ENCODE data around the gene DGKD. TPM values are rescaled to one million over a fixed set of nuclear protein-coding genes. Genes with fewer than 3 reads are reported as not detected.
"Not testable (repeated sequence)": the region's sequence is repeated elsewhere in the genome, so short reads cannot be mapped to it uniquely, and the experiment has no call there.

Gene DGKD
- total and polyA plus RNA-seq, 4 donors = 8.9 to 250 (median 68.3) TPM

DNA sequence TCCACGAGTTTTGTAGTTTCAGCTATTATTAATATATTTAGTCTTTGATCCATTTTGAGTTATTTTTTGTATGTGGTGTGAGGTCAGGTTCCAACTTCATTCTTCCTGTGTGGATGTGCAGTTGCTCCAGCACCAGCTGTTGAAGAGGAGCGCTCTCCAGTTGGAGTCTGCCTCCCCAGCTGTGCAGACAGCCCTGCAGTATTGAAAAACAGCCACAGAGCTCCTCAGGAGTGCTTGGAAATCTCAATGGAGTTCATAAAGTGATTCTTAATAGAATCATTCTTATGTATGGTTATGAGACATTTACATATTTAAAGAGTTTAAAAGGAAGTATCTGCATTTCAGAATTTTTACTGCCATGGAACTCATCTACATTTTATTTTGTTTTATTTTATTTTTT, 17.3 kb downstream of the DGKD start:
- H3K27ac ChIP-seq (ENCODE audit: low read depth in 1 of 2, low read length in 2 of 2) = no peak overlapping the region
- no peaks in the 10 kb centered on the region for H3K36me3 ChIP-seq (ENCODE audit: control insufficient read depth in 1 of 2, insufficient read depth in 2 of 2, low read length in 1 of 2)
- no peak overlapping the region for H3K4me3 ChIP-seq (ENCODE audit: low read length in 2 of 2)
- 79 to 82% methylated on average over 2 of the region's 2 CpGs for WGBS, 2 donors
- ATAC-seq (ENCODE audit: low FRiP score) (no peak), DNase-seq (no peak)
- H3K4me1 ChIP-seq (ENCODE audit: control insufficient read depth in 1 of 2, insufficient read depth in 2 of 2, low read length in 2 of 2) = peaks cover 0 to 7% of the 10 kb centered on the region in 2 donors
- intact Hi-C loops (cut with DNase I) = no loop called here
- no peaks in the 10 kb centered on the region for H3K27me3 ChIP-seq (ENCODE audit: control insufficient read depth in 1 of 2, insufficient read depth in 2 of 2, low read length in 1 of 2)
- H3K9me3 ChIP-seq (ENCODE audit: control insufficient read depth, low read length) = no peaks in the 10 kb centered on the region

GRCh38 chr2:233372855-233373254, 18.6 kb downstream of the DGKD start:
- Histone ChIP-seq H3K27me3 (ENCODE audit: control insufficient read depth in 1 of 2, insufficient read depth in 2 of 2, low read length in 1 of 2) (no peaks in the 10 kb centered on the region), H3K4me3 (ENCODE audit: low read length in 2 of 2) (no peak overlapping the region), H3K27ac (ENCODE audit: low read depth in 1 of 2, low read length in 2 of 2) (peak overlapping the region in 1 of 2 donors; percentile 30), H3K9me3 (ENCODE audit: control insufficient read depth, low read length) (no peaks in the 10 kb centered on the region), H3K4me1 (ENCODE audit: control insufficient read depth in 1 of 2, insufficient read depth in 2 of 2, low read length in 2 of 2) (peaks cover 0 to 7% of the 10 kb centered on the region in 2 donors), H3K36me3 (ENCODE audit: control insufficient read depth in 1 of 2, insufficient read depth in 2 of 2, low read length in 1 of 2) (no peaks in the 10 kb centered on the region)
- intact Hi-C loops (cut with DNase I) = no loop called here
- DNase-seq = no peak
- 57 to 66% methylated on average over 8 of the region's 8 CpGs for WGBS, 2 donors
- no peak for ATAC-seq (ENCODE audit: low FRiP score)

DNA sequence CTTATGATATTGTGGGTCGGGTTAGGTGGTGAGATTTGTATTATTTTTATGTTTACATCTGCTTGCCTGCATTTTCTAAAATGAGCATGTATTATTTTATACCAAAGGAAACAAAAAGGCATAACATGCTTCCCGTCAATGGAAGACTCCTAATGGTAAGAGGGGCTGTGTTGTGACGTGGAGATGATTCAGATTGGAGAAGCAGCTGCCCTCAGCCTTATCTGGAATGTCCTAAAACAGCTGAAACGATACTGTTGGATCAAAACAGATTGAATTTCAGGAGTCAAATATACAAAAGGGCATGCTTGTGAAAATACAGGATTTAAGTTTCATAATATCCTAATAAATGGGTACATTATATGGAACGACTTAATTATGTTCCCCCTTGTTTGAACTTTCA, 19.0 kb downstream of the DGKD start:
- H3K4me1 ChIP-seq (ENCODE audit: control insufficient read depth in 1 of 2, insufficient read depth in 2 of 2, low read length in 2 of 2) = peaks cover 0 to 7% of the 10 kb centered on the region in 2 donors

GRCh38 chr2:233374776-233375175, 20.5 kb downstream of the DGKD start:
- H3K27ac ChIP-seq (ENCODE audit: low read depth in 1 of 2, low read length in 2 of 2); DNase-seq; intact Hi-C loops (cut with DNase I); H3K4me3 ChIP-seq (ENCODE audit: low read length in 2 of 2); H3K4me1 ChIP-seq (ENCODE audit: control insufficient read depth in 1 of 2, insufficient read depth in 2 of 2, low read length in 2 of 2); H3K36me3 ChIP-seq (ENCODE audit: control insufficient read depth in 1 of 2, insufficient read depth in 2 of 2, low read length in 1 of 2); ATAC-seq (ENCODE audit: low FRiP score); H3K27me3 ChIP-seq (ENCODE audit: control insufficient read depth in 1 of 2, insufficient read depth in 2 of 2, low read length in 1 of 2); H3K9me3 ChIP-seq (ENCODE audit: control insufficient read depth, low read length): not testable (repeated sequence)
- WGBS, 2 donors = 92 to 93% methylated on average over 11 of the region's 11 CpGs

More for the DNA sequence above, 19.0 kb downstream of the DGKD start:
- H3K27ac ChIP-seq (ENCODE audit: low read depth in 1 of 2, low read length in 2 of 2) = peak overlapping the region in 1 of 2 donors; percentile 30
- no peak overlapping the region for H3K4me3 ChIP-seq (ENCODE audit: low read length in 2 of 2)
- intact Hi-C loops (cut with DNase I) = no loop called here
- DNase-seq = no peak
- H3K36me3 ChIP-seq (ENCODE audit: control insufficient read depth in 1 of 2, insufficient read depth in 2 of 2, low read length in 1 of 2) = no peaks in the 10 kb centered on the region
- H3K9me3 ChIP-seq (ENCODE audit: control insufficient read depth, low read length) = no peaks in the 10 kb centered on the region
- WGBS, 2 donors = 73 to 77% methylated on average over 5 of the region's 5 CpGs
- no peaks in the 10 kb centered on the region for H3K27me3 ChIP-seq (ENCODE audit: control insufficient read depth in 1 of 2, insufficient read depth in 2 of 2, low read length in 1 of 2)
- ATAC-seq (ENCODE audit: low FRiP score) = no peak

GRCh38 chr2:233375490-233376314, 21.4 kb downstream of the DGKD start:
- 77 to 86% methylated on average over 10 of the region's 10 CpGs for WGBS, 2 donors
- ATAC-seq (ENCODE audit: low FRiP score) = no peak

GRCh38 chr2:233379034-233379433, 24.7 kb downstream of the DGKD start:
- Histone ChIP-seq H3K9me3 (ENCODE audit: control insufficient read depth, low read length) (no peaks in the 10 kb centered on the region), H3K27ac (ENCODE audit: low read depth in 1 of 2, low read length in 2 of 2) (no peak overlapping the region), H3K36me3 (ENCODE audit: control insufficient read depth in 1 of 2, insufficient read depth in 2 of 2, low read length in 1 of 2) (no peaks in the 10 kb centered on the region), H3K4me1 (ENCODE audit: control insufficient read depth in 1 of 2, insufficient read depth in 2 of 2, low read length in 2 of 2) (no peaks in the 10 kb centered on the region), H3K4me3 (ENCODE audit: low read length in 2 of 2) (no peak overlapping the region), H3K27me3 (ENCODE audit: control insufficient read depth in 1 of 2, insufficient read depth in 2 of 2, low read length in 1 of 2) (no peaks in the 10 kb centered on the region)
- DNase-seq (no peak), ATAC-seq (ENCODE audit: low FRiP score) (no peak)
- WGBS, 2 donors = 83% methylated on average over 6 of the region's 6 CpGs
- intact Hi-C loops (cut with DNase I) = no loop called here

More at GRCh38 chr2:233375490-233376314, 21.4 kb downstream of the DGKD start:
- DNase-seq = no peak
- Histone ChIP-seq H3K27me3 (ENCODE audit: control insufficient read depth in 1 of 2, insufficient read depth in 2 of 2, low read length in 1 of 2) (no peaks in the 10 kb centered on the region), H3K4me3 (ENCODE audit: low read length in 2 of 2) (no peak overlapping the region), H3K9me3 (ENCODE audit: control insufficient read depth, low read length) (no peaks in the 10 kb centered on the region), H3K36me3 (ENCODE audit: control insufficient read depth in 1 of 2, insufficient read depth in 2 of 2, low read length in 1 of 2) (no peaks in the 10 kb centered on the region), H3K4me1 (ENCODE audit: control insufficient read depth in 1 of 2, insufficient read depth in 2 of 2, low read length in 2 of 2) (no peaks in the 10 kb centered on the region), H3K27ac (ENCODE audit: low read depth in 1 of 2, low read length in 2 of 2) (no peak overlapping the region)
- intact Hi-C loops (cut with DNase I) = no loop called here

GRCh38 chr2:233379441-233379840, 25.1 kb downstream of the DGKD start:
- Histone ChIP-seq H3K4me3 (ENCODE audit: low read length in 2 of 2) (no peak overlapping the region), H3K27me3 (ENCODE audit: control insufficient read depth in 1 of 2, insufficient read depth in 2 of 2, low read length in 1 of 2) (no peaks in the 10 kb centered on the region), H3K9me3 (ENCODE audit: control insufficient read depth, low read length) (no peaks in the 10 kb centered on the region), H3K4me1 (ENCODE audit: control insufficient read depth in 1 of 2, insufficient read depth in 2 of 2, low read length in 2 of 2) (no peaks in the 10 kb centered on the region), H3K27ac (ENCODE audit: low read depth in 1 of 2, low read length in 2 of 2) (no peak overlapping the region), H3K36me3 (ENCODE audit: control insufficient read depth in 1 of 2, insufficient read depth in 2 of 2, low read length in 1 of 2) (no peaks in the 10 kb centered on the region)
- intact Hi-C loops (cut with DNase I) = no loop called here
- ATAC-seq (ENCODE audit: low FRiP score) (no peak), DNase-seq (no peak)
- 56 to 61% methylated on average over 1 of the region's 1 CpG for WGBS, 2 donors

DNA sequence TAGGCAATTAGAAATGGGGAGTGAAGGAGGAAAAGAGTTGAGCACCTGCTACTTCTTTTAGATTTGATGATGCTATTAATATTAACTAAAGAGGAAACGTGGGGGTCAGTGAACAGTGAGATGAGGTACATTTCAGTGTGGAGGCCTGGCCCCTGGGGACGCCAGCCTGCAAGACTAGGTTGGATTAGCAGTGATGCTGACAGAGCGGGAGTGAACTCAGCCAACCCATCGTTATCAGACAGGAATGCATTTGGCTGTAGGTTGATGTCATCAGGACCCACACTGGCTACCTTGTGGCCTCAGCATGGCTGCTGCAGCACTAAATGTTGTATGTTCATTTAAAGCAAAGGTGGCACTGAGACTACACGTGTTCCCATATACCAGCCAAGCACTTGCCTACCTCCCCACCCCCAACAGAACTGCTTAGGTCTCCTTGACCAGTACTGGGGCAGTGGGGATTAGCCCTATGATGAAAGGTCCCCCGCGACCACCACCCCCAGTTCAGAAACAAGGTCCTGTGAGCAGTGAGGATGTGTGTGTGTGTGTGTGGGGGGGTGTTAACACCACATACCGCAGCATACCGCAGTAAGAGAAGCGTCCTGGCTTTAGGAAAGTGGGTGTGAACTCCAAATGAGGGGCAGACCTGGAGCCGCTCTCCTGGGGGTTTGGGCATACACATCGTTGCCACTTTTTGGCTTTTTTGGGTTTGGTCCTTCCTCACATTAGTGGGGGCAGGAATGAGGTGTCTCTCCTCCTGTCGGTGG, 26.0 kb downstream of the DGKD start:
- Histone ChIP-seq H3K9me3 (ENCODE audit: control insufficient read depth, low read length) (no peaks in the 10 kb centered on the region), H3K27me3 (ENCODE audit: control insufficient read depth in 1 of 2, insufficient read depth in 2 of 2, low read length in 1 of 2) (no peaks in the 10 kb centered on the region), H3K4me3 (ENCODE audit: low read length in 2 of 2) (no peak overlapping the region), H3K27ac (ENCODE audit: low read depth in 1 of 2, low read length in 2 of 2) (no peak overlapping the region), H3K4me1 (ENCODE audit: control insufficient read depth in 1 of 2, insufficient read depth in 2 of 2, low read length in 2 of 2) (no peaks in the 10 kb centered on the region), H3K36me3 (ENCODE audit: control insufficient read depth in 1 of 2, insufficient read depth in 2 of 2, low read length in 1 of 2) (no peaks in the 10 kb centered on the region)
- no peak for DNase-seq
- no peak for ATAC-seq (ENCODE audit: low FRiP score)
- WGBS, 2 donors = 77 to 86% methylated on average over 13 of the region's 13 CpGs
- intact Hi-C loops (cut with DNase I) = no loop called here

All from aorta (tissue), 5 donors.